ENCODE data around the gene OLR1. TPM values are rescaled to one million over a fixed set of nuclear protein-coding genes. Genes with fewer than 3 reads are reported as not detected.
"Not testable (repeated sequence)": the region's sequence is repeated elsewhere in the genome, so short reads cannot be mapped to it uniquely, and the experiment has no call there.

OLR1 gene
- total RNA-seq, 4 donors from 2014 or later = not detected

- no peak overlapping the region for H3K4me3 ChIP-seq (ENCODE audit: low read depth, poor library complexity, severe bottlenecking)
- intact Hi-C loops (cut with DNase I; ENCODE audit: low total_unique reads) = no loop called here
- no peak for DNase-seq (ENCODE audit: low spot score in 2 of 2)
- TF ChIP-seq, protein P1, sequence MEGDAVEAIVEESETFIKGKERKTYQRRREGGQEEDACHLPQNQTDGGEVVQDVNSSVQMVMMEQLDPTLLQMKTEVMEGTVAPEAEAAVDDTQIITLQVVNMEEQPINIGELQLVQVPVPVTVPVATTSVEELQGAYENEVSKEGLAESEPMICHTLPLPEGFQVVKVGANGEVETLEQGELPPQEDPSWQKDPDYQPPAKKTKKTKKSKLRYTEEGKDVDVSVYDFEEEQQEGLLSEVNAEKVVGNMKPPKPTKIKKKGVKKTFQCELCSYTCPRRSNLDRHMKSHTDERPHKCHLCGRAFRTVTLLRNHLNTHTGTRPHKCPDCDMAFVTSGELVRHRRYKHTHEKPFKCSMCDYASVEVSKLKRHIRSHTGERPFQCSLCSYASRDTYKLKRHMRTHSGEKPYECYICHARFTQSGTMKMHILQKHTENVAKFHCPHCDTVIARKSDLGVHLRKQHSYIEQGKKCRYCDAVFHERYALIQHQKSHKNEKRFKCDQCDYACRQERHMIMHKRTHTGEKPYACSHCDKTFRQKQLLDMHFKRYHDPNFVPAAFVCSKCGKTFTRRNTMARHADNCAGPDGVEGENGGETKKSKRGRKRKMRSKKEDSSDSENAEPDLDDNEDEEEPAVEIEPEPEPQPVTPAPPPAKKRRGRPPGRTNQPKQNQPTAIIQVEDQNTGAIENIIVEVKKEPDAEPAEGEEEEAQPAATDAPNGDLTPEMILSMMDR (IDR thresholded peaks at IDR 0.05) = no peak
- TF ChIP-seq POLR2A (IDR thresholded peaks at IDR 0.05) = no peak
- WGBS, 2 donors = 92 to 93% methylated on average over 25 of the region's 25 CpGs
Observed at GRCh38 chr12:10211101-10211939, 39.4 kb upstream of the OLR1 start.

DNA sequence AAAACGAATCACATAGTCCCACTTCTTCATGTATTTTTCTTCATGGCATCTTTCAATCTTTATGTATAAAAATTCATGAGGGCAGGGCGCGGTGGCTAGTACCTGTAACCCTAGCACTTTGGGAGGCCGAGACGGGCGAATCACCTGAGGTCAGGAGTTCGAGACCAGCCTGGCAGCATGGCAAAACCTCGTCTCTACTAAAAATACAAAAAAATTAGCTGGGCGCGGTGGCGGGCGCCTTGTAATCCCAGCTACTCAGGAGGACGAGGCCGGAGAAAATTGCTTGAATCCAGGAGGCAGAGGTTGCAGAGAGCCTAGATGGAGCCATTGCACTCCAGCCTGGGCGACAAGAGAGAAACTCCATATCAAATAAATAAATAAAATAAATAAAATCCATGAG lies 38.3 kb upstream of the OLR1 start:
- 93% methylated on average over 15 of the region's 15 CpGs for WGBS, 2 donors
- DNase-seq (ENCODE audit: low spot score in 2 of 2) = no peak
- no peak overlapping the region for H3K4me3 ChIP-seq (ENCODE audit: low read depth, poor library complexity, severe bottlenecking)
- intact Hi-C loops (cut with DNase I; ENCODE audit: low total_unique reads) = no loop called here
- no peak for TF ChIP-seq POLR2A (IDR thresholded peaks at IDR 0.05)
- TF ChIP-seq, protein P1 (IDR thresholded peaks at IDR 0.05) = no peak

DNA sequence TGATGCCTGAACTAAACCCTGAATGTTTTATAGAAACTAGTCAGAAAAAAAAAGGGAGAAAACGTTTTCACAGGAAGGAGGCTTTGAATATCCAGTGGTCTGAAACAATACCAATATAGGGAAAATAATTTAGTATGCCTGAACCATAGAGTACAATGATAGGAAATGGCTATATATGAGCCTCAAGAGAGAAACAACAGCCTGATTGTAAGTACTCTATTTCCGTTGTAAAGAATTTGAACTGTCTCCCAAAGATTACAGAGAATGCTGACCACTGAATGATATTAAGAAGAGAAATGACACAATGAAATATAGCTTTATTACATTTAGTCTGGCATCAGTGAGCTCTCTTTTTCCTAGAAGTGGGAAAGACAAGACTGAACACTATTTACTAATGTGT lies 35.2 kb upstream of the OLR1 start:
- intact Hi-C loops (cut with DNase I; ENCODE audit: low total_unique reads) = no loop called here
- H3K4me3 ChIP-seq (ENCODE audit: low read depth, poor library complexity, severe bottlenecking) = no peak overlapping the region
- TF ChIP-seq POLR2A (IDR thresholded peaks at IDR 0.05) = no peak
- TF ChIP-seq, protein P1 (IDR thresholded peaks at IDR 0.05) = no peak
- 38 to 42% methylated on average over 2 of the region's 2 CpGs for WGBS, 2 donors
- DNase-seq (ENCODE audit: low spot score in 2 of 2) = no peak

DNA sequence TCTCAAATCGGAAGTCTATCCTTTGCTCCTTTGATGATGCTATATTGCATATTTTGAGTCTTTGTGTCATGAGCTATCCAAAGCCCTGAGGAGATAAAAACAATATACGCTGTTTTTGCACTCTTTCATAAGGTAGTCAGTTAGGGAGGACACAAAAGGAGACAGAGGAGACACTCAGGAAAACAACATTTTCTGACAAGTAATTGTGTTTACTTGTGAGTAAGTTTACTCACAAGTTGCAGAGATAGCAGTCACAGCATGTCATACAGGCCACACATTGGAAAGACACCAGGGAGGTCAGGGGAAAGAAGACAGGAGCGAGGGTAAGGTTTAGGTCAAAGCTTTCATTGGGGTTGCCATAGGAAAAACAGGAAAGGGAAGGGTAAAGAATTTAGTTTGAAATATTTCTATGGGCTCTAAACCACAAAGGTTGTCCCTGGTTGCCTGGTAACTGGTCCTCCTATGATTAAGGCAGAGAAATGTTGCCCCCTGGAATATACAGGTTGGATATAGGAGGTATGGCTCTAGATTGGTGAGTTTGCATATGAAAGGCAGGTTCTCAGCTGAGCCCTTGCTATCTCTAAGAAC lies 33.4 kb upstream of the OLR1 start:
- TF ChIP-seq POLR2A (IDR thresholded peaks at IDR 0.05) = no peak
- TF ChIP-seq, protein P1 (IDR thresholded peaks at IDR 0.05) = no peak
- intact Hi-C loops (cut with DNase I; ENCODE audit: low total_unique reads) = no loop called here
- 88% methylated on average over 3 of the region's 3 CpGs for whole genome bisulfite sequencing, 2 donors
- no peak for DNase-seq (ENCODE audit: low spot score in 2 of 2)
- H3K4me3 ChIP-seq (ENCODE audit: low read depth, poor library complexity, severe bottlenecking) = no peak overlapping the region

GRCh38 chr12:10204495-10204894 lies 32.6 kb upstream of the OLR1 start:
- 89 to 93% methylated on average over 2 of the region's 2 CpGs for WGBS, 2 donors
- H3K4me3 ChIP-seq (ENCODE audit: low read depth, poor library complexity, severe bottlenecking); intact Hi-C loops (cut with DNase I; ENCODE audit: low total_unique reads); DNase-seq (ENCODE audit: low spot score in 2 of 2): not testable (repeated sequence)

- TF ChIP-seq POLR2A (IDR thresholded peaks at IDR 0.05) = no peak
- TF ChIP-seq, protein P1 (IDR thresholded peaks at IDR 0.05) = no peak
- intact Hi-C loops (cut with DNase I; ENCODE audit: low total_unique reads) = no loop called here
- DNase-seq (ENCODE audit: low spot score in 2 of 2) = no peak
- H3K4me3 ChIP-seq (ENCODE audit: low read depth, poor library complexity, severe bottlenecking) = no peak overlapping the region
- 77 to 95% methylated on average over 5 of the region's 5 CpGs for WGBS, 2 donors
Observed at GRCh38 chr12:10197879-10198278, 25.9 kb upstream of the OLR1 start.

Data from lower leg skin (tissue), 4 donors.